GM12878 (cell line): Measurements from ENCODE around the gene ABCC11.

Experiments used
- BCLAF1 ChIP-seq: fragments of 450-650 bp; IDR thresholded peaks from 2 replicates; pipeline ENCODE4 v1.6.1; 2017; ENCODE audit warnings: antibody characterized with exemption, mild to moderate bottlenecking, moderate library complexity
- RAD51 ChIP-seq: fragments of 450-650 bp; IDR thresholded peaks from 2 replicates; pipeline ENCODE4 v1.6.1; 2016; ENCODE audit warnings: moderate library complexity, mild to moderate bottlenecking, inconsistent platforms

- no peak for TF ChIP-seq BCLAF1
- no peak for TF ChIP-seq RAD51
Observed at GRCh38 chr16:48133455-48134211, 113.7 kb downstream of the ABCC11 start.
